ENCODE data around the gene PYGO2.
"Not testable (repeated sequence)": the region's sequence is repeated elsewhere in the genome, so short reads cannot be mapped to it uniquely, and the experiment has no call there.

Gene PYGO2

GRCh38 chr1:155003227-155003765 is 41.7 kb upstream of the PYGO2 start:
- peak overlapping the region; percentile 99 for H3K4me3 Mint-ChIP-seq
- peaks cover 43% of the 10 kb centered on the region for H3K4me1 Mint-ChIP-seq
- no peaks in the 10 kb centered on the region for H3K36me3 Mint-ChIP-seq
- H3K27ac Mint-ChIP-seq, result peak overlapping the region; percentile 88
- H3K27me3 Mint-ChIP-seq, result no peaks in the 10 kb centered on the region
- no peaks in the 10 kb centered on the region for H3K9me3 Mint-ChIP-seq
- DNase-seq (ENCODE audit: low spot score in 2 of 2) (no peak), ATAC-seq (ENCODE audit: low read depth) (no peak)

- peaks cover 43% of the 10 kb centered on the region for H3K4me1 Mint-ChIP-seq
- no peaks in the 10 kb centered on the region for H3K9me3 Mint-ChIP-seq
- no peaks in the 10 kb centered on the region for H3K27me3 Mint-ChIP-seq
- DNase-seq (ENCODE audit: low spot score in 2 of 2) (no peak), ATAC-seq (ENCODE audit: low read depth) (peak; percentile 3)
- H3K27ac Mint-ChIP-seq, result peak within 1 kb of the TSS; percentile 88
- peak within 1 kb of the TSS; percentile 99 for H3K4me3 Mint-ChIP-seq
- H3K36me3 Mint-ChIP-seq, result no peaks in the 10 kb centered on the region
These were observed 41.1 kb upstream of the PYGO2 start, which contains the start of gene ZBTB7B for GRCh38 chr1:155002464-155003226. TSS of gene ZBTB7B (plus strand) at chr1:155002802. CDS start at chr1:155014661, 11,859 bp downstream.

DNA sequence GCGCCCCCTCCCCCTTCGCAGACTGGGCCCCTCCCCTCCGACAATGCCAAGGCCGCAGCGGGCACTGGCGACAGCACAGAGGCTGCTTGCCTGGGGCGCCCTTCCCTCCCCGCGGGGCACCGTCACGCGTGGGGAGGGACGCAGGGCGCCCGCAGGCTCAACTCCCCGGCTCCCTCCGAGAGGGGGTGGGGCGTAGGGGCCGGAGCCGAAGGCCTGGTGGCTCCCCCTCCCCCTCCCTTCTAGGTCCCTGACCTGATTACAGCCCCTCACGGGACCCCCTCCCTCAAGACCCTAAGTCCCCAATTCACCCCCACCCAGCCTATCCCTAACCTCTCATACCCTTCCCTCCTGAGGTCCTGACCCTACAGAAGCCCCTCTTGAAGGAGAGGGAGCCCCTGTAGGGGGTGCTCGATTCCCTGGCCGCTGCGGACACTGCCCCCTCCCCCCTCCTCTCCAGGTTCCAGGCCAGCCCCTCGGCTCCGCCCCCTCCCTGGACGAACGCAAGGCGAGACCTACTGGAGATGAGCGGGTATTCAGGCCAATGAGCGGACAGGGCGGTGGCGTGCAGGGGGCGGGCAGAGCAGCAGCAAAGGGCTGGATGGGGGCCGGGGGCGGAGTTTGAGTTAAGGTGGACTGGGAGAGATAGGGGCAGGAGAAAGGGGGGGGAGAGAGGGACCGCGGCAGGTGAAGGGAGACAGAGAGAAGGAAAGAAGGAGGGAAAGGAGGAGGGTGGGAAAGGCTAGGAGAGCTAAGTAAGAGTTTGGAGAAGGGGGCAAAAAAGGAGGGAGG is 40.3 kb upstream of the PYGO2 start:
- Mint-ChIP-seq H3K36me3 (no peaks in the 10 kb centered on the region), H3K9me3 (no peaks in the 10 kb centered on the region), H3K4me1 (peaks cover 45% of the 10 kb centered on the region), H3K4me3 (peak overlapping the region; percentile 99), H3K27me3 (no peaks in the 10 kb centered on the region), H3K27ac (peak overlapping the region; percentile 86)
- peak; percentile 75 for ATAC-seq (ENCODE audit: low read depth)
- peak; percentile 90 to 98 for DNase-seq (ENCODE audit: low spot score in 2 of 2)

DNA sequence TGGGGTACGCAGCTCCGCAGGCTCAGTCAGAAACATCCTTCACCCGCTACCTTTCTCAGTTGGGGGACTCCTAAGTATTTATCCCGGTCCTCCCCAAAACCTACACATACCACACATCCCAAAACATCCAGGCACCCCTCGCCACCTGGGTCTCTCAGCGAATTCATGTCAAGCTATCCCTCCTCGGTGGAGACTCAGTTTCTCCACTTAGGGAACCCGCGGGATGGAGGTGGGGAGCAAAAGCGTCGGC is 39.8 kb upstream of the PYGO2 start:
- Mint-ChIP-seq H3K27me3 (no peaks in the 10 kb centered on the region), H3K9me3 (no peaks in the 10 kb centered on the region), H3K4me3 (peak overlapping the region; percentile 99), H3K36me3 (no peaks in the 10 kb centered on the region), H3K27ac (peak overlapping the region; percentile 86), H3K4me1 (peaks cover 40% of the 10 kb centered on the region)
- DNase-seq (ENCODE audit: low spot score in 2 of 2) (no peak), ATAC-seq (ENCODE audit: low read depth) (no peak)

- no peaks in the 10 kb centered on the region for H3K27me3 Mint-ChIP-seq
- peak overlapping the region; percentile 99 for H3K4me3 Mint-ChIP-seq
- peaks cover 41% of the 10 kb centered on the region for H3K4me1 Mint-ChIP-seq
- ATAC-seq (ENCODE audit: low read depth) (peak; percentile 23), DNase-seq (ENCODE audit: low spot score in 2 of 2) (peak; percentile 62 to 85)
- no peaks in the 10 kb centered on the region for H3K9me3 Mint-ChIP-seq
- H3K27ac Mint-ChIP-seq, result peak overlapping the region; percentile 86
- H3K36me3 Mint-ChIP-seq, result no peaks in the 10 kb centered on the region
These were observed 39.3 kb upstream of the PYGO2 start for GRCh38 chr1:155000726-155001424.

- Mint-ChIP-seq H3K36me3 (no peaks in the 10 kb centered on the region), H3K4me1 (peaks cover 37% of the 10 kb centered on the region), H3K9me3 (no peaks in the 10 kb centered on the region), H3K27me3 (no peaks in the 10 kb centered on the region), H3K27ac (peak overlapping the region; percentile 86), H3K4me3 (peak overlapping the region; percentile 99)
- DNase-seq (ENCODE audit: low spot score in 2 of 2) (no peak), ATAC-seq (ENCODE audit: low read depth) (no peak)
These were observed 38.8 kb upstream of the PYGO2 start for GRCh38 chr1:155000411-155000725.

- ATAC-seq (ENCODE audit: low read depth), result peak; percentile 6
- H3K27ac Mint-ChIP-seq, result peak overlapping the region; percentile 86
- H3K36me3 Mint-ChIP-seq, result no peaks in the 10 kb centered on the region
- peaks cover 32% of the 10 kb centered on the region for H3K4me1 Mint-ChIP-seq
- H3K4me3 Mint-ChIP-seq, result peak overlapping the region; percentile 99
- no peaks in the 10 kb centered on the region for H3K9me3 Mint-ChIP-seq
- peak in 1 of 2 donors; percentile 34 for DNase-seq (ENCODE audit: low spot score in 2 of 2)
- H3K27me3 Mint-ChIP-seq, result no peaks in the 10 kb centered on the region
These were observed 38.2 kb upstream of the PYGO2 start for GRCh38 chr1:154999571-155000410.

GRCh38 chr1:154998818-154999570 is 37.4 kb upstream of the PYGO2 start:
- Mint-ChIP-seq H3K27ac (peak overlapping the region; percentile 40), H3K9me3 (no peaks in the 10 kb centered on the region), H3K36me3 (no peaks in the 10 kb centered on the region), H3K27me3 (no peaks in the 10 kb centered on the region), H3K4me3 (peak overlapping the region; percentile 99), H3K4me1 (peaks cover 27% of the 10 kb centered on the region)
- ATAC-seq (ENCODE audit: low read depth) (peak; percentile 4), DNase-seq (ENCODE audit: low spot score in 2 of 2) (peak in 1 of 2 donors; percentile 52)

DNA sequence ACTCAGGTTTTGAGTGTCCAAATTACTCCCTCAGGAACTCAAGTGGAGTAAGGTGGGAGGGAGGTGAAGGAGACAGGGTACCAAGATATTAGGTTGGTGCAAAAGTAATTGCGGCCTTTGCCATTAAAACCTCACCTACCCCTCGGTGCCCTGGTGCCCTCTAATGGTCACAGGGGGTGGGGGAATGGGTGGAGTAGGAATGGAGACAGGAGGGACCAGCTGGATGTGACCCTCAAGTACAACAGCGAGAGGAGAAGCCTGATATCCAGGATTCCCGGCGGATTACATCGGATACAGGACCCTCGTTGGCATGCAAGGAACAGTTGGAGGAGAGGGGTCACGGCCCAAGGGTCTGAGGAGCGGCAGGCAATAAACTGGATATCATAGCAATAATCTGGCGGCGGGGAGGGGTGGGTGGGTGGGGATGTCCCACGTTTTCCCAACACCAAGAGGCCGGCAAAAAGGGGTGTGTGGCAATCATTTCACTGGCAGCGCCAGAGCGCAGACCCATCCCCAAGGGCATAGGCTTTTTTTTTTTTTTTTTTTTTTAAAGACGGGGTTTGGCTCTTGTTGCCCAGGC is 36.7 kb upstream of the PYGO2 start:
- DNase-seq (ENCODE audit: low spot score in 2 of 2) (no peak), ATAC-seq (ENCODE audit: low read depth) (no peak)
- Mint-ChIP-seq H3K9me3 (no peaks in the 10 kb centered on the region), H3K27ac (no peak overlapping the region), H3K36me3 (no peaks in the 10 kb centered on the region), H3K27me3 (no peaks in the 10 kb centered on the region), H3K4me1 (peaks cover 23% of the 10 kb centered on the region), H3K4me3 (peak overlapping the region; percentile 71)

GRCh38 chr1:154996966-154997701 is 35.6 kb upstream of the PYGO2 start:
- H3K9me3 Mint-ChIP-seq, result no peaks in the 10 kb centered on the region
- H3K4me1 Mint-ChIP-seq, result peaks cover 23% of the 10 kb centered on the region
- no peak for DNase-seq (ENCODE audit: low spot score in 2 of 2)

GRCh38 chr1:154995301-154995983 is 33.9 kb upstream of the PYGO2 start:
- H3K4me3 Mint-ChIP-seq; H3K9me3 Mint-ChIP-seq; H3K27ac Mint-ChIP-seq; H3K27me3 Mint-ChIP-seq; DNase-seq (ENCODE audit: low spot score in 2 of 2); ATAC-seq (ENCODE audit: low read depth); H3K36me3 Mint-ChIP-seq: not testable (repeated sequence)
- H3K4me1 Mint-ChIP-seq, result peaks cover 23% of the 10 kb centered on the region

More at GRCh38 chr1:154996966-154997701, 35.6 kb upstream of the PYGO2 start:
- Mint-ChIP-seq H3K4me3 (no peak overlapping the region), H3K27ac (no peak overlapping the region), H3K27me3 (no peaks in the 10 kb centered on the region), H3K36me3 (no peaks in the 10 kb centered on the region)
- ATAC-seq (ENCODE audit: low read depth), result no peak

DNA sequence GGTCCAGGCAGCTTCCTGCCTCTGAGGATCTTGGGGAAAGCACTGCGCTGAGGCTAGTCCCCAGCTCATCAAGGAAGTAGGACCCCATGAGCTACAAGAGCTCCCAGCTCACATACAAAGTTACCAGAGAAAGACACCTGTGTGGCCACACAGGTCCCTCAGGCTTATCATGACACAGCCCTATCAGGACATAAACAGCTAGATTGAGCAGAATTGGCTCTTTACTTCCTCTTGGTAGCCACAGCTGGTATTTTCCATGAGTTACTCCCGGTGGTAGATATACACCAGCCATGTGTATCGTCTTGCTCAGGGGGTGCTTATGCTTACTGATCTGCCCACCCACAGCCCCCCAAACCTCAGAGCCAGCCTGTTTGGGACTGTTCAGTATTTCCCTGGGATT is 33.0 kb upstream of the PYGO2 start:
- no peak overlapping the region for H3K27ac Mint-ChIP-seq

More for the DNA sequence above, 33.0 kb upstream of the PYGO2 start:
- DNase-seq (ENCODE audit: low spot score in 2 of 2), result no peak
- H3K27me3 Mint-ChIP-seq, result no peaks in the 10 kb centered on the region
- H3K4me3 Mint-ChIP-seq, result no peak overlapping the region
- no peaks in the 10 kb centered on the region for H3K9me3 Mint-ChIP-seq
- ATAC-seq (ENCODE audit: low read depth), result no peak
- peaks cover 20% of the 10 kb centered on the region for H3K4me1 Mint-ChIP-seq
- H3K36me3 Mint-ChIP-seq, result peaks cover 5% of the 10 kb centered on the region
